Activated CD8-positive, alpha-beta memory T cell treated with anti-CD3 and anti-CD28 coated beads, Interleukin-2, amount 50 U/mL, for 4 hours (primary cell): ENCODE data around the gene PPARD.
A peak's percentile ranks its signal among the peaks of the same experiment; 100 is the strongest.
"Not testable (repeated sequence)": the region's sequence is repeated elsewhere in the genome, so short reads cannot be mapped to it uniquely, and the experiment has no call there.

Experiments used
- DNase-seq: peaks from one replicate; pipeline ENCODE4 v3.0.0-alpha.2; 2020

The PPARD gene

DNA sequence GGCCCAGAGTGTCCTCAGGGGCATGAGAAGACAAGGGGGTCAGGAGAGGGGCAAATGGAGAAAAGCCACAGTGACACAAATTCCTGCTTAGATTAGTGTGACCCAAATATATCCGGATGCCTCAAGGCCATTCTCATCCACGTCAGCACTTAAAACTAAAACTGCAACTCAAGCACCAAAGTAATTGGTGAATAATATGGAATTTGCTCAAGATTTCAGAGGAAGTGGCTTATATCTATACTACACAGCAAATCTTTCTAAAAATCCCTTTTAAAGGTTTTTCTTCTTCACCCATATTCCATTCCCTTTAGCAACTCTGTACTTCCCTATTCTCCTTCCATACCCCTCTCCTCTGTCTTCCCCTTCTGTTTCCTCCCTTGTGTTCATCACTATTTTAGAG, 29.6 kb upstream of the PPARD start:
- DNase-seq = no peak

DNA sequence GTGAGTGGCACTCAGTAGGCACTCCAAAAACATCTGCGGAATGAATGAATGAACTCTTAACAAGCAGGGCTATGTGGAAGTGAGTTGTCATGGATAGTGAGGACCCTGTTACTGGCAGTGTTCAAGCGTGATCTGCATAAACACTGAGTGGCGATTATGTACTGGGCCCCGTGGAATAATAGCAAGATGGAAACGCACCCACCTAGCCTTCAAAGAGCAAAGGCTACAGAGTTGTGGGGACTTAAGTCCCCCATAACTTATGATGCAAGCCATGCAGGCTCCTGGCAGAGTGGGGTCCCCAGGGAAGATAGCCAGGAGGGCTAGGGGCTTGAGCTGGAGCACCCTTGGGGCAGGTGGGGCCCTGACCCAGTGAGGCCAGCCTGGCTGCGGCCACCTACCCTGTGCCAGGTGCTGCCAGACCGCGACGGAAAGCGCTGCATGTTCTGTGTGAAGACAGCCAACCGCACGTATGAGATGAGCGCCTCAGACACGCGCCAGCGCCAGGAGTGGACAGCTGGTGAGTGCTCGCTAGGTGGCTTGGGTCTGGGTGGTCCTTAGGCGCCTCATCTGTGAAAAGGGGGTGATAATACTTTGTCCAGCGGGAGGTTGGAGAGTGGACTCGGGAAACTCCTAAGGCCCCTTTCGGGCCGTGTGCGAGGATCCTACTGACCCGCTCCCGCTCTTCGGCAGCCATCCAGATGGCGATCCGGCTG, 24.7 kb upstream of the PPARD start:
- DNase-seq = no peak

DNA sequence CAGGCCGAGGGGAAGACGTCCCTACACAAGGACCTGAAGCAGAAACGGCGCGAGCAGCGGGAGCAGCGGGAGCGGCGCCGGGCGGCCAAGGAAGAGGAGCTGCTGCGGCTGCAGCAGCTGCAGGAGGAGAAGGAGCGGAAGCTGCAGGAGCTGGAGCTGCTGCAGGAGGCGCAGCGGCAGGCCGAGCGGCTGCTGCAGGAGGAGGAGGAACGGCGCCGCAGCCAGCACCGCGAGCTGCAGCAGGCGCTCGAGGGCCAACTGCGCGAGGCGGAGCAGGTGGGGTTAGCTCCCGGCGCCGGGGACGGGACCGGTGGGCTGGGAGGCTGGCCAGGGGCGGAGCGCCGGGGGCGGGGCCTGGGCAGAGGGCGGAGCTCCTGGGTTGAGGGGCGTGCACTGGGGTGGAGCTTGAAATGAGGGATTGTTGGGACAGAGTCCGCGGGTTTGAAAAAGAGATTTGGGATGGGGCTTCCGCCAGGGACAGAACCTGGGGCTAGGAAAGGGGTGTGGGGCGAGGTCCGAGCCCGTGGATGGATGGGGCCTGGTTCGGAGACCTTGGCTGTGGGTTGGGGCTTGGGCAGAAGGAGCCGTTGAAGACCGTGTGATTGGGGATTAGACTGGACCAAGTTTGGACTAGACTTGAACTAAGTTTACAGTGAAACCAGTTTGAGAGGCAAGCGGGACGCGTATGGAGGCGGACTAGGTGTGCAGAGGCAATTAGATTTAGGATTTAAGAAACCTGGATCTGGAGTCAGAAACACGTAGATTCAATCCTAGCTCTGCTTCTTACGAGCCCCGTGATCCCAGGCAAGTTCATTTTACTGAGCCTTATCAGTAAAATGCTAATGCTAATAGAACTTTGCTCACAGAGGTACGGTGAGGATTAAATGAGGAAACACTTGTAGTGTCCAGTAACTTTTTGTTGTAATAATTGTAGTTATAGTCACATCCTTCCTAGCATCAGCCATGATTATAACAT, 23.9 kb upstream of the PPARD start:
- DNase-seq = no peak

DNA sequence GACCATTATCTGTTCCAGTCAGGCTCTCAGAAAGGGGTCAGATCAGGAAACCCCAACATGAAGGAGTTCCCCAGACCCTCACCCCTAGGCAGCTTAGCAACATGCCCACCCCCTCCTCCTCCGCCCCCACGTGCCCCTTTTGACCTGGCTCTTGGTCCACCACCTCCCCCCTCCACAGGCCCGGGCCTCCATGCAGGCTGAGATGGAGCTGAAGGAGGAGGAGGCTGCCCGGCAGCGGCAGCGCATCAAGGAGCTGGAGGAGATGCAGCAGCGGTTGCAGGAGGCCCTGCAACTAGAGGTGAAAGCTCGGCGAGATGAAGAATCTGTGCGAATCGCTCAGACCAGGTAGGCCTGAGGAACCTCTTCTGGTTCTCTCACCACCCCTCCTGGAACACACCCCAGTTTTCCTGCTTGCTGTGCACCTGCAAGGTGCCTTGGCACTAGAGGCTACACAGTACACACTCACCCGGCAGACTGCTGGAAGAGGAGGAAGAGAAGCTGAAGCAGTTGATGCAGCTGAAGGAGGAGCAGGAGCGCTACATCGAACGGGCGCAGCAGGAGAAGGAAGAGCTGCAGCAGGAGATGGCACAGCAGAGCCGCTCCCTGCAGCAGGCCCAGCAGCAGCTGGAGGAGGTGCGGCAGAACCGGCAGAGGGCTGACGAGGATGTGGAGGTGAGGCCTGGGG, 22.9 kb upstream of the PPARD start:
- no peak for DNase-seq

DNA sequence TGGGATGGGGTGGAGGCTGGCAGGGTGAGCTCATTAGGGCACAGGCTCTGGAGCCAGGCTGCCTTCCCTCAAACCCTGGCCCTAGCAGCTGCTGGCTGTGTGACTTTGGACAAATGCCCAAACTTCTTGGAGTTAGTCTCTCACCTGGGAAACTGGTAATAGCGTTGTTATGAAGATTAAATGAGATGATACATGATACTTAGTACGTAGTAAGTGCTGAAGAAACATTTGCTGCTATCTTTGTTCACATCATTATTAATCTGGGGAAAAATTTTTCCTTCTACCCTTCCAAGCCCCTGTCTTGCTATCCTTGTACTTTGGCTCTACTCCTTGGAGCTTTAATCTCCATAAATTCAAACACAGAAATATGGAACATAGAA, 22.3 kb upstream of the PPARD start:
- DNase-seq = no peak

DNA sequence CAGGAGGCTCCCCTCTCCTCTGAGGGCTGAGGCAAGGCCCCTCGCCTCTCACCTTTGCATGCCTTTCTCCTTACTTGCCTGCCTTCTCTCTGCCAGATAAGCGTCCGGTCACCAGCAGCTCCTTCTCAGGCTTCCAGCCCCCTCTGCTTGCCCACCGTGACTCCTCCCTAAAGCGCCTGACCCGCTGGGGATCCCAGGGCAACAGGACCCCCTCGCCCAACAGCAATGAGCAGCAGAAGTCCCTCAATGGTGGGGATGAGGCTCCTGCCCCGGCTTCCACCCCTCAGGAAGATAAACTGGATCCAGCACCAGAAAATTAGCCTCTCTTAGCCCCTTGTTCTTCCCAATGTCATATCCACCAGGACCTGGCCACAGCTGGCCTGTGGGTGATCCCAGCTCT, 21.3 kb upstream of the PPARD start:
- no peak for DNase-seq

DNA sequence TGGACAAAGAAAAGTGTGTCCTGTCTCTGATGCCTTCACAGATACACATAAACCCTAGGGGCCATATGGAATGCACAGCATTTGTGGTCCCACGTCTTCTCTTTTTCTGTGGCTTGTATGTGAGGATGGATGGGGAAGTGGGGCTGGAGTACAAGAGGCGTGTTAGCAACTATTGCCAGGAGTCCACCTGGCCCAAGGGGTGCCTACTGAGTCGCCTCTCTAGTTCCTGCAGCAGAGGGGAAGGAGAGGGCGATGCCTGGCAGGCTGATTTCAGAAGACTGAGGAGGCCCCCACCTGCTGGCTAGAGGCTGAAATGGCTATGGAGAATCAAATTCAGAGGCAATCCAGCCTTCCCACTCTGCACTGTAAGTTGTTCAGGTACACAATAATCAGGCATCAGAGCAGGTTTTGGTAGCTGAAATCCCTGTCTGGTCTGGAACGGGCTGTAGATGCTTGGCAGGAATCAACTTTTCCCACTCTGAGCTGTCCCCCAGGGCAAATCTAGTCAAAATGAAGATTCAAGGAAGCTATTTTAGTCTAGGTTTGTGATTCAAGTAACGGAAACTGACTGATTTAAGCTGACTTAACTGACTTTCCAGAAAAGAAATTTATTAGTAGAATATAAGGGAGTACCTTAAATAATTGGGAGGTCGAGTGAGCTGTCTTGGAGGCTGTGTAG, 14.9 kb upstream of the PPARD start:
- DNase-seq = peak; percentile 80

DNA sequence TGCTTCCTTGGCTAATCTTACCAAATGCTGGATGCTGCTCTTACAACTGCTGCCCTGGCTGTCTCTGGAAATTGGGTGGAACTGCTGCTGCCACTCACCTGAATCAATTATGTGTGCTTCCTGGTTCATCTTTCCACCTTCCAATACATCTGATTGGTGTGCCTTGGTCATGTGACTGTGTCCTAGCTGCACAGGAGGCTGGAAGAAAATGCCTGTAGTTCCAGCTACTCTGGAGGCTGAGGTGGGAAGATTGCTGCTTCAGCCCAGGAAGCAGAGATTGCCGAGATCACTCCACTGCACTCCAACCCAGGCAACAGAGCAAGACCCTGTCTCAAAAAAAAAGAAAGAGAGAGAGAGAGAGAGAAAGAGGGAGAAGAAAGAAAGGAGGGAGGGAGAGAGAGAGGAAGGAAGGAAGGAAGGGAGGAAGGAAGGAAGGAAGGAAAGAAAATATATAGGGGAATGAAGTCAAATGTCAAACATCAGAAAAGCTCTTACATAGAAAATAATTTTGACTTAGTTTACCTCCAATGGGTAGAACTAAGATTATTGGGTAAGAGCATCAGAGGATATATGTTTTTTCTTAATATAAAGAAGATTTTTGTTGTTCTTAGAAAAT, 14.1 kb upstream of the PPARD start:
- no peak for DNase-seq

DNA sequence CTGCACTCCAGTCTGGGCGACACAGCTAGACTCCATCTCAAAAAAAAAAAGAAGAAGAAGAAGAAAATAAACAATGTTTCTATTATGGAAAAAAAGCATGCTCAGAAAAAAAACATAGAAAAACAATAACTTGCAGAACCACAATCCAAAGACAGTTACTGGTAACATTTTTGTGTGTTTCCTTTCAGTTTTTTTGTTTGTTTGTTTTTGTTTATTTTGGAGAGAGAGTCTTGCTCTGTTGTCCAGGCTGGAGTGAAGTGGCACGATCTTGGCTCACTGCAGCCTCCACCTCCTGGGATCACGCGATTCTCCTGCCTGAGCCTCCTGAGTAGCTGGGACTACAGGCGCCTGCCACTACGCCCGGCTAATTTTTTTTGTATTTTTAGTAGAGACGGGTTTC, 13.4 kb upstream of the PPARD start:
- DNase-seq = not testable (repeated sequence)

DNA sequence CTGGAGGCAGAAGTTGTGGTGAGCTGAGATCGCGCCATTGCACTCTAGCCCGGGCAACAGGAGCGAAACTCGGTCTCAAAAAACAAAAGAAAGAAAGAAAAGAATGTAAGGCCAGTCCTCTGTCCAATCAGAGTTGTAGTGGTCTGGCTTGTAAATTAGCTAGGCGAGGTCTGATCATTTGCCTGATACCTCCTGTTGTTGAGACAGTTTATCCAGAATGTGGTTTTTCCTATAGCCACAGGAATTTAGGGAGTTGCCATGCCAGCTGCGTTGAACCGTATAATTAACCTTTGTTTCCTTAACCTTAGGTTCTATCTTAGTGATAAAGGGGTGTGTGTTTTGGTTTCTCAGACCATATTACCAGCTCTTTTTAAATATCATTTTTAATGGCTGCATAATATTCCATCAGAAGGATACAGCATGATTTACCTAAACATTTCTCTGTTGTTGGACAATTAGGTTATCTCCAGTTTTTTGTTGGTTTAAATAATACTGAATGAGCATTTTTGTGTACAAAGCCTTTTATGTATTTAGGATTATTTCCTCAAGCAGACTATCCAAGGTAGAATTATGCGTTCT, 11.7 kb upstream of the PPARD start:
- DNase-seq = no peak

DNA sequence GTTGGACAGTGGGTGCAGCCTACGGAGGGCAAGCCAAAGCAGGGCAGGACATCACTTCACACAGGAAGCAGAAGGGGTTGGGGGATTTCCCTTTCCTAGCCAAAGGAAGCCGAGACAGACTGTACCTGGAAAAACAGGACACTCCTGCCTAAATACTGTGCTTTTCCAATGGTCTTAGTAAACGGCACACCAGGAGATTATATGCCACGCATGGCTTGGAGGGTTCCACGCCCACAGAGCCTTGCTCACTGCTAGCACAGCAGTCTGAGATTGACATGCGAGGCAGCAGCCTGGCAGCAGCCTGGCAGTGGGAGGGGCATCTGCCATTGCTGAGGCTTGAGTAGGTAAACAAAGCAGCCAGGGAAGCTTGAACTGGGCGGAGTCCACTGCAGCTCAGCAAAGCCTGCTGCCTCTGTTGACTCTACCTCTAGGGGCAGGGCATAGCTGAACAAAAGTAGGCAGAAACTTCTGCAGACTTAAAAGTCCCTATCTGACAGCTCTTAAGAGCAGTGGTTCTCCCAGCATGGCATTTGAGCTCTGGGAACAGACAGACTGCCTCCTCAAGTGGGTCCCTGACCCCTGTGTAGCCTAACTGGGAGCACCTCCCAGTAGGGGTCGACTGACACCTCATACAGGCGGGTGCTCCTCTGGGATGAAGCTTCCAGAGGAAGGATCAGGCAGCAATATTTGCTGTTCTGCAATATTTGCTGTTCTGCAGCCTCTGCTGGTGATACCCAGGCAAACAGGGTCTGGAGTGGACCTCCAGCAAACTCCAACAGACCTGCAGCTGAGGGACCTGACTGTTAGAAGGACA, 10.1 kb upstream of the PPARD start:
- DNase-seq = peak; percentile 69

DNA sequence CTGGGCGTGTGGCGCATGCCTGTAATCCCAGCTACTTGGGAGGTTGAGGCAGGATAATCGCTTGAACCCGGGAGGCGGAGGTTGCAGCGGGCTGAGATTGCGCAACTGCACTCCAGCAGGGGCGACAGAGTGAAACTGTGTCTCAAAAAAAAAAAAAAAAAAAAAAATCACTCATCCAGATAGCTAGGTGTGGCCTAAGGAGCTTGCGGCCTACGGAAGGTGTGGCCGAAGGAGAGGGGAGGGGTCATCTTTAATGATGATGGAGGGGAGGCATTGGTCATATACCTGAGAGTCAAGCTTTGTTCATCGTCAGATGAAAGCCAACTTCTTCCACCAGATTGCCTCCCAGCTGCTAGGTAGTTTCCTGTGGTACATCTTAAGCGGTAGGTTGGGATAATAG, 801 bp upstream of the PPARD start:
- DNase-seq = no peak

DNA sequence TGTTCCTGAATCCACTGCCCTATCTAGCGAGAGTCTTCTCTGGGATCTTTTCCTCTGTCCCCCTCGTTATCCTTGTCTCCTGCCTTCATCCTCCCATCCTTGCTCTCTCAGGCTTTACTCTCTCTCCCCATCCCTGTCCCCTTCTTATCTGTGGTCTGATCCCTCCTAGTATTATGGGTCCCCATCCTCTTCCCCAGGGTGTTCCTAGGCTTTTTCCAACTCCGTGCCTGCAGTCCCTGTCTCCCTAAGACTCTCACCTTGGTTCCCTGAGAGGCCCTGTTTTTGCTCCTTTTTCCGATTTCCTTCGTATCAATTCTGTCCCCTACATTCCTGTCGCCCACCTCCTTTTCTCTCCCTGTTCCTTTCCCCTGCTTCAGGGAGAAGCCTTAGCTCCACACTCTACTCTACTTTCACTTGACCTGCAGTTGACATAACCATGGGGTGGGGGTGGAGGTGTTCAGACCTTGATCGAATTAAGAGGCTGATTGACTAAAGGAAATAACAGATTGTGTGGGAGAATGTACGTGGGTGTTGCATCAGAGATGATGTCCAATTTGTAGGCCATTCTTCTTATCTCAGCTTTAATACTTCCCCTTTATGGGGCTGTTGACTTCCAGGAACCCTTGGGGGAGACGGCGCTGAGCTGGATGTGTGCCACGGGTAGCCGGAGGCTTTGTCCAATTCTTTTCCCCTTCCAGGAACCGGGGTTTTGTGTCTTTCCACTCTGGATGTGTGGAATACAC, 905 bp downstream of the PPARD start:
- no peak for DNase-seq

DNA sequence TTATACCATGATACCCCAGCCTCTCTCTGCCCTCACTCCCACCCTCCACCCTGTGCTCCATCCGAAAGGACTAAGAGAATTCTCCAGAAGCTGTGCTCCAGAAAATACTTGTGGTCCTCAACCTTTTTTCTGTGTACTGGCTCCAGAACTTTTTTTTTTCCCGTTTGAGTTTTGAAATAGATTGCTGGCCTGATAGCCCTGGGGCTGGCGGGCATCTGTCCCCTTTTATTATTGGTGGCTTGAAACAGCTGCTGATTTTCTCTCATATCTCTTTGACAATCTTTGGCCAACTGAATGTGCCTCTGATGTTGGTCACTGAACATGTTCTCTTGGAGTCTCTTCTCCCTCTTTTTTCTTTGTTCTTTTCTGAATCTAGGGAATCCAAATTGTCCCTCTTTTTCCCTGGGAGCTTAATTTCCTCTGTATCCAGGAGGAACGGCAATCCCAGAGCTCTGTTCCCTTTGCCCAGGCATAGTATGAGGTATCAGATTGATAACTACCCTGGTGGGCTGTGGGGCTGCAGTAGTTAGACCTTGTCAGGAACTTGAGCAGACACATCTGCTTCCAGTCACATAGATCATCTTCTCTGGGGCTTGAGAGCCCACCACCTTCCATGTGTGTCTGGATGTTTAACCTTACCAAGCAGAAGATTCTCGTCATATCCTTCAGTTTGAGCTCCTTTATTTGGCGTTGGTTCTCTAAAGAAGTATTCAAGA, 1.6 kb downstream of the PPARD start:
- no peak for DNase-seq

DNA sequence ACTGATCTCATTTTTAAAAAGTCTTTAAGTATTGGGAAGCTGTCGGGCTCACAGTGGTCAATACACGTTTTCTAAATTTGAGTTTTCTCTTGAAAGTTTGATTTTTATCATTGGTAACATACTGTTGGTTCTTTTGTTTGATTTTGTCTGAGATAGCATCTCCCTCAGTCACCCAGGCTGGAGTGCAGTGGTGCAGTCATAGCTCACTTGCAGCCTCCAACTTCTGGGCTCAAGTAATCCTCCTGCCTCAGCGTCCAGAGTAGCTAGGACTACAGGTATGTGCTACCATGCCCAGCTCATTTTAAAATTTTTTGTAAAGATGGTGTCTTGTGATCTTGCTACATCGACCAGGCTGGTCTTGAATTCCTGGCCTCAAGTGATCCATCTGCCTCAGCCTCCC, 9.1 kb downstream of the PPARD start:
- DNase-seq = no peak

DNA sequence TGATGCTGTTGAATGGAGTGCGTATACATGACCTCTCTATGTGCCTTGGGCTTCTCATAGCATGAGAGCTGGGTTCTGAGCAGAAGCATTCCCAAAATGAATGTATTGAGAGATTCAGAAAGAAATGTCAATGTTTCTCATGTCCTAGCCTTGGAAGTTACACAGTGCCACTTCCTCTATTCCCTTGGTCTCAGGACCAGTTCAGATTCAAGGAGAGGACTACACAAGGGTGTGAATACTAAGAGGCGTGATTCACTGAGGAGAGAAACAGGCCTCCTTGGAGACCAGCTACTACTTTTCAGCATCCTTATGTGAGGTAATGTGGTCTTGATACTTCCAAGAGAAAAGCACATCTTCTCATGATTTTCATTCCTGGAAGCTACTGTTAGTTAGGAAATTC, 10.4 kb downstream of the PPARD start:
- no peak for DNase-seq

DNA sequence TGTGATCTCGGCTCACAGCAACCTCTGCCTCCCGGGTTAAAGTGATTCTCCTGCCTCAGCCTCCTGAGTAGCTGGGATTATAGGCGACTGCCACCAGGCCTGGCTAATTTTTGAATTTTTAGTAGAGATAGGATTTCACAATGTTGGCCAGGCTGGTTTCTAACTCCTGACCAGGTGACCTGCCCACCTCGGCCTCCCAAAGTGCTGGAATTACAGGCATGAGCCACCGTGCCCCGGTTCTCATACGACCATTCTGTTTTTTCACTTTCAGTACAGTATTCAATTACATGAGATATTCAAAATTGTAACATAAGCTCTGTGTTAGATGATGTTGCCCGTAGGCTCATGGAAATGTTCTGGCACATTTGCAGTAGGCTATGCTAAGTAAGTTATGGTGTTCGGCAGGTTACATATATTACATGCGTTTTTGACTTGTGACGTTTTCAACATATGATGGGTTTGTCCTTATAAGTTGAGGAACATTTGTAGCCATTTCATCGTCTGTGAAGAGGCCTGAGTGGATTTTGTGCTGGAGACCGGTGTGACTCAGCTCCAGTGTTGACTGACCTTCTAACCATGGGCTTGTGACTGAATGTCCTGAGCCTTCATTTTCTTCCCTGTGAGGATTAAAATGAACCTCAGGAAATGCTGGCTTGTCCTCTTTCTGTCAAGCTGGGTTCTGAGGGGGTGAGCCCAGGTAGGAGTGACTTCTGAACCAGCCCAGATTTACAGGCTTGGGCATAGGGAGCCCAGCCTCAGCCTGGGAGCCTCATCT, 12.2 kb downstream of the PPARD start:
- DNase-seq = no peak

DNA sequence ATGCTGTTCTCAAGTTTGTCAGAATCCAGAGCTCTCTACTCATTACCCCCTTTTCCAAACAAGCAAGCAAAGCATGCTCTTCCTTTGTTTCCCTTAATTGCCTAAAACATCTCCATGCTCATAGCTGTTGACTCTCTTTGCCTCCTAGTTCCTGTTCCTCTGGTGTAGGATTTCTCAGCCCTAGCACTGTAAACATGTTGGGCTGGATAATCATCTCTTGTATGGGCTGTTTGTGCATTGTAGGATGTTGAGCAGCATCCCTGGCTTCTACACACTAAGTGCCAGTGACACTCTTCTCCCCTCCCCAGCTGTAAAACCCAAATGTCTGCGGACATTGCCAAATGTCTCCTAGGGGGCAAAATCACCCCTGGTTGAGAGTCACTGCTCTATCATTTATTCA, 14.0 kb downstream of the PPARD start:
- DNase-seq = no peak

DNA sequence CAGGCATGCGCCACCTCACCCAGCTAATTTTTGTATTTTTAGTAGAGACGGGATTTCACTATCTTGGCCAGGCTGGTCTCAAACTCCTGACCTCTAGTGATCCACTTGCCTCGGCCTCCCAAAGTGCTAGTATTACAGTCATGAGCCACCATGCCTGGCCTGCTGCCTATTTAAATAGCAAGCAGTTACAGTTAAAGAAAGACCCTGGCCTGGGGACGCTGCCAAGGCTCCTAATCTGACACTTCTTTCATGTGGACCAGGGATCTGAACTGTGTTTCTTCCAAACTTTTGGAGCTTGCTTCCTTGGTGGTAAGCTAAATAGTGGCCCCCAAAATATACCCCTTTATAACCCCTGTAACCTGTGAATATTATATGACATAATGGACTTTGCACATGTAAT, 15.3 kb downstream of the PPARD start:
- no peak for DNase-seq
